Measurements from ENCODE around the gene TPPP3.

The TPPP3 gene

GRCh38 chr16:67349172-67349571 is 44.1 kb downstream of the TPPP3 start:
- ChIA-PET POLR2A (no interaction called here), CTCF (no interaction called here)
- TF ChIP-seq FOXM1 (IDR thresholded peaks at IDR 0.05; ENCODE audit: borderline replicate concordance) (no peak), CTBP1 (IDR thresholded peaks at IDR 0.05; ENCODE audit: borderline replicate concordance) (no peak), ELF4 (IDR thresholded peaks at IDR 0.05) (no peak), L3MBTL2 (conservative IDR thresholded peaks at IDR 0.05) (no peak), FOXK2 (IDR thresholded peaks at IDR 0.05) (no peak), ZNF384 (IDR thresholded peaks at IDR 0.05) (no peak; the same call in 1 of the 2 replicates), PKNOX1 (IDR thresholded peaks at IDR 0.05) (no peak), LEF1 (IDR thresholded peaks at IDR 0.05; ENCODE audit: borderline replicate concordance) (no peak), SUZ12 (IDR thresholded peaks at IDR 0.05) (no peak), HDGF (IDR thresholded peaks at IDR 0.05; ENCODE audit: borderline replicate concordance) (no peak), ARNT (IDR thresholded peaks at IDR 0.05) (no peak), BHLHE40 (IDR thresholded peaks at IDR 0.05; ENCODE audit: borderline replicate concordance) (no peak), TARDBP (IDR thresholded peaks at IDR 0.05) (no peak), SP1 (IDR thresholded peaks at IDR 0.05) (no peak)
- DNase-seq (ENCODE audit: extremely low spot score), result no peak

- CTCF ChIA-PET, result no interaction called here
- POLR2A ChIA-PET, result no interaction called here
- TF ChIP-seq NFRKB (IDR thresholded peaks at IDR 0.05), result no peak
- no peak for TF ChIP-seq ELF4 (IDR thresholded peaks at IDR 0.05)
- TF ChIP-seq FOXM1 (IDR thresholded peaks at IDR 0.05; ENCODE audit: borderline replicate concordance), result no peak
- no peak for TF ChIP-seq CTBP1 (IDR thresholded peaks at IDR 0.05; ENCODE audit: borderline replicate concordance)
- no peak for TF ChIP-seq SP1 (IDR thresholded peaks at IDR 0.05)
- TF ChIP-seq TARDBP (IDR thresholded peaks at IDR 0.05), result no peak
- TF ChIP-seq ARNT (IDR thresholded peaks at IDR 0.05), result no peak
- no peak for TF ChIP-seq LEF1 (IDR thresholded peaks at IDR 0.05; ENCODE audit: borderline replicate concordance)
- no peak for TF ChIP-seq ZNF384 (IDR thresholded peaks at IDR 0.05)
- TF ChIP-seq SUZ12 (IDR thresholded peaks at IDR 0.05), result no peak
- DNase-seq (ENCODE audit: extremely low spot score), result no peak
Measured at GRCh38 chr16:67346341-67346740, 47.0 kb downstream of the TPPP3 start.

GRCh38 chr16:67345401-67345800 is 47.9 kb downstream of the TPPP3 start:
- ChIA-PET CTCF (interaction anchor here (1.1 kb wide), 1 partner anchor 83 kb away, joined by 3 read pairs; no protein-coding TSS in a partner anchor), POLR2A (no interaction called here)
- TF ChIP-seq SUZ12 (IDR thresholded peaks at IDR 0.05) (no peak), FOXK2 (IDR thresholded peaks at IDR 0.05) (no peak), ARNT (IDR thresholded peaks at IDR 0.05) (no peak), ZNF384 (IDR thresholded peaks at IDR 0.05) (no peak), FOXM1 (IDR thresholded peaks at IDR 0.05; ENCODE audit: borderline replicate concordance) (no peak), CTBP1 (IDR thresholded peaks at IDR 0.05; ENCODE audit: borderline replicate concordance) (no peak), L3MBTL2 (conservative IDR thresholded peaks at IDR 0.05) (no peak)

GRCh38 chr16:67342616-67343015 is 50.7 kb downstream of the TPPP3 start:
- DNase-seq (ENCODE audit: extremely low spot score), result no peak
- no peak for TF ChIP-seq SP1 (IDR thresholded peaks at IDR 0.05)
- no peak for TF ChIP-seq PKNOX1 (IDR thresholded peaks at IDR 0.05)
- TF ChIP-seq FOXA1 (IDR thresholded peaks at IDR 0.05), result no peak
- no peak for TF ChIP-seq ZNF384 (IDR thresholded peaks at IDR 0.05)
- no peak for TF ChIP-seq BHLHE40 (IDR thresholded peaks at IDR 0.05; ENCODE audit: borderline replicate concordance)
- TF ChIP-seq FOXM1 (IDR thresholded peaks at IDR 0.05; ENCODE audit: borderline replicate concordance), result no peak
- no peak for TF ChIP-seq FOXK2 (IDR thresholded peaks at IDR 0.05)
- TF ChIP-seq TARDBP (IDR thresholded peaks at IDR 0.05), result no peak
- ChIA-PET POLR2A (no interaction called here), CTCF (no interaction called here)

More at GRCh38 chr16:67345401-67345800, 47.9 kb downstream of the TPPP3 start:
- no peak for DNase-seq (ENCODE audit: extremely low spot score)

GRCh38 chr16:67341250-67341649 is 52.0 kb downstream of the TPPP3 start:
- TF ChIP-seq FOXK2 (IDR thresholded peaks at IDR 0.05) (no peak), PKNOX1 (IDR thresholded peaks at IDR 0.05) (no peak), ARNT (IDR thresholded peaks at IDR 0.05) (no peak)
- ChIA-PET CTCF (no interaction called here), POLR2A (no interaction called here)
- DNase-seq (ENCODE audit: extremely low spot score), result no peak

All from HEK293T (cell line).